Stimulated activated CD8-positive, alpha-beta memory T cell treated with anti-CD3 and anti-CD28 coated beads, Interleukin-12 subunit alpha, Interleukin-12 subunit beta, amount 100 ng/mL, for 4 hours (primary cell): Measurements from ENCODE around the gene PITPNM3.
"Not testable (repeated sequence)": the region's sequence is repeated elsewhere in the genome, so short reads cannot be mapped to it uniquely, and the experiment has no call there.

Experiments used
- DNase-seq: peaks from one replicate; pipeline ENCODE4 v3.0.0-alpha.2; 2020; ENCODE audit warnings: low read depth

PITPNM3 gene

DNA sequence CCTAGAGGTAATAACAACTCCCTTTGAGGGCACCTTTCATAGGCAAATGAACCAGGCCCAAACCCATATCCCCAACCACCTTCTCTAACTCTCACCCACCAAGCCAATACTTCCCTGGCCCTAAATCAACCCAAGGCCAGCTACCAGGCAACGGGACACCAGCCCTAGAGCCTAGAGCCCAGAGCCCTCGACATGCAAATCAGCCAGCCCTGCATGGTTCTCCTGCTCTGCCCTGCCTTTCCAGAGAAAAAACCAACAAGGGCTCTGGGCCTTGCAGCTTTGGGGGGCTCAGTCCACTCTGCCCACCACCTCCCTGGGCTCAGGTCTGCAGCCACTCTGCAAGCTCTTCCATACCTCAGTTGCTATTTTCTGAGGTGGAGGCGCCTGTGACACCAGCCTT is 55.0 kb downstream of the PITPNM3 start:
- no peak for DNase-seq

DNA sequence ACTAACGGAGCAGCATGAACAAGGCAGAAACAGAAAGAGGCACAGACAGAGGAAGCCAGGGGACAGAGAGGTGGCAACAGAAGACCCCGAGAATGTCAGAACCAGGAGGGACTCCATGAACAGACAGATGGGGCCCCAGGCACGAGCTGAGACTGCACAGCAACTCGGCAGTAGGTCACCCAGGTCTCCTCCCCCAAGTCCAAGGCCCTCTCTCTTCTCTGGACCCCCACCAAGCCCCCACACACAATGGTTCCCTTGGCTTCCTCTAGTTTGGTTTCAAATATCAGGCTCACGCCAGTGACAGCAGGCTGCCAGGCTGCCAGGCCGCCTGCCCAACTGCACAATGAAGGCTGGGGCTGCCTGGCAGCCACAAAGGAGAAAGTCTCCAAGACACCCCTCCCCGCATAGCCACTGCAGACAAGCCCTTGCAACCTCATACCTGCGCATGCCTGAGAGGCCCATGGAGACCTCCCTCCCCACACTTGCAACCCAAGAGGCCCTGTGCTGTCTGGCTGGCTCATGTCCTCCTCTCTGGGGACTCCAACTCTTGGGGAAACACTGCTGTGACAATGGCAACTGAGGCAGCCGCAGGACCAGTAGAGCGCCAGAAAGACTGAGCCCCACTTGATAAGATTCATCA is 57.3 kb downstream of the PITPNM3 start:
- DNase-seq, result no peak

DNA sequence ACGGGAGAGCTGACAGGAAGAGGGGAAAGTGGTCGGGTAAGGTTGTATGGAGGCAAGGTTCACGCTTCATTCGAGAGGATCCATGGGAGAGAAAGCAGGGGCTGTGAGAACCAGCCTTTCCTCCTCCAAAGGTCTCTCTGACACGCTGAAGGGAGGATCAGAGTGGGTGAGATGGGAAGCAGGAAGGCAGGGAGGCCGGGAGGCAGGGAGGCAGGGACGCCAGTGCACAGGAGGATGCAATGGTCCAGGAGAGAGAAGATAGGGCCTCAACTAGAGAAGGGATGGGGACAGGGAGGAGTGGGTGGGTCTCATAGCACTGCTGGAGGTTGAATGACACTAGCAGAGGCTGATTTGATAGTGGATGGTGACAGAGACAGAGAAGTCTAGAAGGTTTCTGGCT is 58.0 kb downstream of the PITPNM3 start:
- DNase-seq, result no peak

DNA sequence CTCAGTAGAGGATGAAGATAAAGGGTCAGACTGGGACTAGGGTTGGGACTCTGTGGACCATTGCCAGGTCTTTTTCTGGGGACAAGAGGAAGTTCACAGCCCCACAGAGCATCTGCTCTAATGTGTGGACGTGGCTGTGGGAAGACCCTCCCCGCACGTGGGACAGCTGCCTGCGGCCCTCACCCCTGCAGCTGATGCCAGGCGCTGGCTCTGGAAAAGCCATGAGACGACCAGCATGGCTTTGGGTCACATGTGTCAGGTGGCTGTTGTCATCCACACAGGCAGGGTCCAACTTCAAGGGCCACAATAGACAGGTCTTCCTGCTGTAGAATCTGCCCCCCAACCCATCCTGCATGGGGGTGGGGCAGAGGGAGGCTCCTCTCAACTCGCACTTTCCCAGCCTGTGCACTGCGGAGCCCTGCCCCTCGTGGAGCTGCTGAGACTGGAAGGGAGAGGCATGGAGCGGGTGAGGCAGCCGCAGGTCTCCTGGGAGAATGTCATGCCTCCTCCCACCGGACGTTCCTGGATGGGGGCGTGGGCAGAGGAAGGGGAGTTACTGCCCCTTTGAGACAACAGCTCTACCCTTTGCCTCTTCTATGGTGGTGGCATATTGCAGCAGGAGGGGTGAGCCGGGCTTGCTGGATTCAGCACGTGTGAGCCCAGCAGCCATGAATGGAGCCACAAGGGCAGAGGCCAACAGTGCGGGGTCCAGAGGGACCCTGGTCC is 58.7 kb downstream of the PITPNM3 start:
- no peak for DNase-seq

DNA sequence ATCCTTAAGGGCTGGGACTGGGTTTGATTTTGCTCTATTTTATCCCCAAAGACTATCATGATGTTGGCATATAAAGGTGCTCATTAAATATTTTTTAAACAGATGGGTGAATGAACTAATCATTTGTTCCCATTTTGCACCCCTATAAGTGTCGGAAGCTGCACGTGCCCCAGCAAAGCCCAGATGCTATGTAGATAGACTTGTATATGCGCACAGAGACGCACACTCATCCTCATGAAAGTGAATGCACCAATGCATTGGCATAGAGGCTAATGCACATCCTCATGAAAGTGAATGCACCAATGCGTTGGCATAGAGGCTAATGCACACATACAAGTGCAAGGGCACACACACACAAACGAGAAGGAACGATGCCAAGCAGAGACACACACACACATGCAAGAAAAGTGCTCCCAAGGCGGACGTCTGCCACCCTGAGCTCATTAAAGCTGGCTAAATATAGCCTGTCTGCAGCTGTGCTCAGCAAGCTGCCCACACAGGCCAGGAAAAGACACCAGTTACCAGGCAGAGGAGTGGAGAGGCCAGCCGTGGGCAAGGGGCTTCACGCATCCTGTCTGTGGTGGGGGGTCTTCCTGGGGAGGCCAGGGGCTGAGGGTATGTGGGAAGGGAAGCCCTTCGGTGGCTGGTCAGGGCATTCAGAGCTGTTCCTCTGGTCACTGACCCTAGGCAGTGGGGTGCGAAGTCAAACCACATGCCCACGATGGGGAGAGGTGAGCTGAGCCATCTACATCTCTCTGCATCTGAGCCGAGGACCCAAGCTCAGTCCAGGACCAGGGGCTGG is 59.5 kb downstream of the PITPNM3 start:
- no peak for DNase-seq

DNA sequence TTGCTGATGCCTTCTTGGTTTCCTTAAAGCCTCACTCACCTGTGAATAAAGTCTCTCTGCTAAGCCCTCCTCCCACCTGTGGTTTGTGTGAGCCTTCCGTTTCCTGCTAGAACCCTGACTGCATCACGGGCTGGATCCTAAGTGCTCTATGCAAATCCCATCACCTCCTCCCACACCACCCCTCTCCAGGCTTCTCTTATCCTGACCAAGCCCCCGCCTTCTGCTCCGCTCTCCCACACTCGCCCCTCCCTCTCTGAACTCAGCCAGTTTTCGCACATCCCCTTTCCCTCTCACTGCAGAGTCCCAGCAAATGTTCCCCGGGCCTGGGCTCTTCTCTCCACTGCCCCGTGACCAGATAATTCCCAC is 60.3 kb downstream of the PITPNM3 start:
- DNase-seq, result no peak

DNA sequence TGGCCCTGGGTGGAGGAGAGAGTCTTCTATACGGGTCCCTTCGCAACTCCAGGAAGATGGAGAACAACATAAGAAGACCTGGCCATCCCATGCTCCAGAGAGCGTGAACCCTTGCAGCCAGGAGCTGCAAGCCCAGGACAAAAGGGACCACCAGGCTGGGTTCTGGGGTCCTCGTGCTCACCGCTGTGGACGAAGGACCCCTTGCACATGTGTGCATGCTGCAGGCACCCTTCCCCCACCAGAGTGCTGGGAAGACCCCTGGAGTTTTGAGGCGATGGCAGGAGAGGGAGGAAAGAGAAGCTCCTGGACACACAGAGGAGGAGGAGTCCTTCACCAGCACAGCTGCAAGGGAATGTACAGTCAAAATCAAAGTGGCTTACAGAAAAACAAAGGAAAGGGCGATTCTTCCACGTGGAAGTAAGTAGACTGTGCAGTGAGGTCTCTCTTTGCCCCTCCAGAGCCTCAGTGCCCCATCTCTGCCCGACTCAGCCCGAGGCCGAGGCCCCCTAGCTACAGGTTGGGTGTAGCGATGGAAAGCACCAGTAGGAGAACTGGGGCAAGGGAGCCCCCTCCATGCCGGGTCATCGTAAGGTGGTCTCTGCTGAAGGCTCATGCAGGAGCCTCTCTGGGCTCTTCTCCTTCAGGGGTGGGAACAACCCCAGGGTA is 60.8 kb downstream of the PITPNM3 start:
- DNase-seq, result no peak

DNA sequence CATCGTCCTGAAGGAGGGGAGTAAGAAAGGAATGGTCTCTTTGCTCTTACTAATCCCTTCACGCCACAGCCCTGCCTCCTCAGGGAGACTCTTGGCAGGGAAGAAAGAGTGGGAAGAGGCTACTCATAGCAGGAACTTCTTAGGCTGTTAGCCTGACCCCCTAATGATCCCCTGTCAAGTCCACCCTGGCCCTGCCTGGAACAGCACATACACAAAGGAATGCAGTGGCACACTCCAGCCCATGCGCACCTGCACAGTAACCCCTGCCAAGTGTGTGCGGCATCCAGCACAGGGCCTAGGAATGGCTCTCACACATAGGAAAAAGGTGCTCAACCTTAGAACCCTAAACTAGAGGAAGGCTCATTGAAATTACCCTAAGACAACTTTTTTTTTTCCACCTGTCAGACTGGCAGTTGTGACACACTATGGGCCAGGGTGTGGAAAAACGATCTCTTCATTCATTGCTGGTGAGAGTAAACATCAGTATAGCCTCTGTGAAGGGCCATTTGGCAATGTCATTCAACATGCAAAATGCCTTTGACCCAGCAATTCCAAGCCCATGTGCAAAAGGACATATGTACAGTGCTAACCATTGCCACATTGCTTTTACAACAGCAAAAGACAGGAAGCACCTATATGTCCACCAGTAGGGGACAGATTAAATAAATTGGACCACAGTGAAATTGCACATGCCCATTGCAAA is 62.0 kb downstream of the PITPNM3 start:
- DNase-seq, result no peak

DNA sequence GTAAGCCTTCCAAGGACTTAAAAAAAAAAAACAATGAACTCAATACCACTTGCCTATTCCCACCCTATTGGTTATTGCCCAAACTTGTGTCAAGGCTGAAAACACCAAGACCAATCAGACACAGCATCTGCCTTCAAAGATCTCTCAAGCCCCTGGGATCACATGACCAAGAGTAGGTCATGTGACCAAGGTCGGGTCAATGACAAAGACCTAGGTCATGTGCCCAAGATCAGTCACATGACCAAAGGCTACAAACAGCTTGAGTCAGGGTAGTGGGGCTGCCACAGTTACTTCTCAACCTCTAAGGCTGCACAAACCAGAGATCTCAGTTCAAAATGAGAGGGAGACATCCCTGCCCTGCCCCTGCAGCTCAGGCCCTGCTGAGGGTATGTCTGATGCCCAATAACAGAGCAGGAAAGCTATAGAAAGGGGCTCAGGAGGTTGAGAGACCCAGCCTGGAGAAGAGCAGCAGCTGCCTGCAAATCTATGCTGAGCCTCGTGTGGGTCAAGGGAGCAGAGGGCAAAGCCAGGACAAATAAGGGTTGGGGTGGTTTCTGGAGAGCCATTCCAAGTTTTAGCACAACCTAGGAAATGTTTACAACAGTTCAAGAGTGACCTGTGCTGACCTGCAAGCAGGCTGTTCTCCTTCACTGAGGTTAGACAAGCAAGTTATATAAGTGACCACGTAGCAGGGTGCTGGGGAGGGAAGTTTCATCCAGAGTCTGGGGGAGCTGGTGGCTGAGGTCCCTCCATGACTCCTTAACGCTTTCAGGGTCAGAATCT is 63.3 kb downstream of the PITPNM3 start:
- DNase-seq, result no peak

DNA sequence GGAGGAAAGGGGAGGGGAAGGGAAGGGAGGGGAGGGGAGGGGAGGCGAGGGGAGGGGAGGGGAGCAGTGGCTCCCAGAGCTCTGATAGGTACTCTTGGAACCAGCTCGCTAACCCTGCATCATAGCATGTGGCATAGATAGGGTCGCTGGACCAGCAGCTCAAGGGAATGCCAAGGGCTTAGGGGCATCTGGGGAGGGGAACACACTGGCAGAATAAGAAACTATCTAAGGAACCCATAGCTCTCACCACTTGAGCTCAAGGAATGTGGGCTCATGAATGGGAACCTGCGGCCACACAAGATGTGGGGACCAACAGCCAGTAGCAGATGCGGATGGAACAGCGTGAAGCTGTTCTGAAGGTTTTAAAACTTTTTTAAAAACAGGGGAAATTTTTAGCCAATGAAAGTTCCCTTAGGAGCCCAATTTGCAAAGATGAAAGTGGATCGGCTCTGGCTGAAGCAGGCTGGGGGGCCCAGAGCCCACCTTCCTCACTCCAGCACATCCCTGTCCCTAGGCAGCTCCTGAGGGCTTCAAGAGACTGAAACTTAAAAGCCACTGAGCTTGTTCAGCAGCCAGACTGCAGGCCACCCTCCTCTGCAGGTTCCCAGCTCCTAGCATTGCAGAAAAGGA is 65.2 kb downstream of the PITPNM3 start:
- DNase-seq, result no peak

DNA sequence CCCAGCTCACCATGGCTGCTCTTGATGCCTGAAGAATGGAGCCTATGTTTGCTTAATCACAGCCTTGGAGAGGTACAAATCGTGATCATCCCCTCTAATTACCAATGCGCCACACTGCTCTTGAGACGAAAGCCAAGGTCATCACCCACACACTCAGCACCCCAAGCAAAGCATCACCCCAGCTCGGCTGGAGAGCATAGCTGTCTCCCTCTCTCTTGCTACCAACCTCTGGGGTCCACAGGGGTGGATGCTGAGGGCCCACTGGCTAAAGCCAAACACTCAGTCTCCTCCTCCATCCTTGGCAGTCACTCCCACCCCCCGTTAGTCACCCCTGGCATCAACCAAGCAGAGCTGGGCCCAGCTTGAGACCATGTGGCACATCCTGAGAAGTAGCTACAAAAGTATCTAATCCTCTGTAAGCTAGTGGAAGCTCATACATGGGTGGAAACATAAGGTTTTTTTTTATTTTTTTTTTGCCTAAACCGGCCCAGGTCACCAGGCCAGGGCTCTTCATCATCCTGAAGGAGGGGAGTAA is 67.3 kb downstream of the PITPNM3 start:
- DNase-seq, result no peak

DNA sequence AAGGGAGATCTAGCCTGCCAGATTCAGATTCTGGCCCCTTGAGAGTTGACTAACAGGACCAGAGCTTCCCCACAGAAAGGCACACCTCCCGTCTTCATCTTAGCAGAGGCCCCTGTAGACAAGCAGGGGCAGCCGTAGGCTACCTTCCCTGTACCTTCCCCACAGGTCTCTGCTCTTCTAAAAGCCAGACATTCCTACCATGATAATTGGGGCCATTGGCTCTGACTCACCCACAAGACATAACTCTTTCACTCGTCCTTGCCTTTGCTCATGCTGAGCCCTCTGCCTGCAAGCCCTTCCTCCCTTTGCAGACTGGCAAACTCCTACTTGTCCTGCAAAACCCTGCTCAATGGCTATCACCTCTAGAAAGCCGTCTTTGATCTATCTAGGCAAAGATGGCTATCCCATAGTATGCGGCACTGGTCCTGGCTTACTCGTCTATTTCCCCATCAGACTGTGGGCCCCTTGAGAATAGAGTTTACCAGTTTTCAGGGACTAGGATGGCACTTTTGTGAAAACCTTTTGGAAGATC is 68.3 kb downstream of the PITPNM3 start:
- no peak for DNase-seq

DNA sequence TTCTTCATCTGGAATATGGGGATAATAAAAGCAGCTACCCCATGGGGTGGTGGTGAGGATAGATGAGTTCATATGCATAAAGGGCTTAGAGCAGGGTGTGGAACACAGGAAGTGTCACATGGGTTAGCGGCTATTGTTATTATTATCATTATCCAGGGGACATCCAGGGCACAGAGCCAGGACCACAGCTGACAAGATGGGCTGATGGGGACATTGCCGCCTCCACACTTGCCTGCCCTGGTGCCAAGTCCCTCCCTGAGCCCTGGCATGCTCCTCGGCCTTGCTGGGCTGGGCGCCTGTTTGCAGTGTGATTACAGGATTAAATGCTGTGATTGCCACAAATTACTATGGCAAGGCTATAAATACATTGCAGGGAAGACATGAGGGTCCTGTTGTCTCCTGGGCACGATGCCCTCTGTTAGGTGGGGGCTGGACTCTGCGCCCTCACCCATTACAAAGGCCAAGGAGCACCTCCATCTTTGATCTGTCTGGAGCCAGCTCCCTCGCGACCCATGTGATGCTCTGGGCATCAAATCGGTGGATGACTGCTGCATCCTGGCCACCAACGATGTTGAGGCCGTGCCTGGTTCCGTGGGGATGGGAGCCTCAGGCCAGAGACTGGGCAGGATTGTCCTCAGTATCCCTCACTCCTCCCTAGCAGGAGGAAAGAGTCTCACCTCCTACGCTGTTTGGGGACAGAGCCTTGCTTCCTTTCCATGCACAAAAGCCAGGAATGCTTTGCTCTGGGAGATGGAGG is 68.9 kb downstream of the PITPNM3 start:
- DNase-seq, result no peak

DNA sequence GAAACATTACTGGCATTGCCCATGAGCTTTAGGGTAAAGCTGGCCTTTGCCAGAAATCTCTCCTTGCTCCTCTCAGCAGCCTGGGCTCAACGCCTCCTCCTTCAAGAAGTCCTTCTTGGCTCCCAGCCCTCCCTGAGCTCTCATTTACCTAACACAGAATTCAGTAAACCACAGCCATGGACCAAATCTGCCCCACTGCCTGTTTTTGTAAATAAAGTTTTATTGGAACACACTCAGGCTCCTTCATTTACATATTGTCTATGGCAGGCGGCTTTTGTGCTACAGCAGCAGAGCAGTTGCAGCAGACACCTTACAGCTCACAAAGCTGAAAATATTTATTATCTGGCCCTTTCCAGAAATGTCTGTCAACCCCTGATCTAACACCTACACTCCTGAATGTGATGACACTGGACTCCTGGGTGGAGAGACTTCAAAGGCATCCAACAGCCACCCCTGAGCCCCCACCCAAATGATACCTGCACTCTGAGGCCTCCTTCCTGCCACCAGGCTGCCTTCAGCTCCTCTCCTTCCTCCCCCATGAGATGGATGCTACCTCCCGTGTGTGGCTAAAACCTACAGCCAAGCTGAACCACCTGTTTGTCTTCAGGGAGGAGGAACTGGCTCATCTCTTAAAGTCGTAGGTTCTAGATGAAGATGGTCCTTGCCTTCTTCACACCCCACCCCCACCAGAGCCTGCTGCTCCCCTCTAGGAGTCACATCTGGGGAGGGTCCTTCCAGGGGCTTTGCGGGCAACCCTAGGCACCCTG is 70.5 kb downstream of the PITPNM3 start:
- no peak for DNase-seq

DNA sequence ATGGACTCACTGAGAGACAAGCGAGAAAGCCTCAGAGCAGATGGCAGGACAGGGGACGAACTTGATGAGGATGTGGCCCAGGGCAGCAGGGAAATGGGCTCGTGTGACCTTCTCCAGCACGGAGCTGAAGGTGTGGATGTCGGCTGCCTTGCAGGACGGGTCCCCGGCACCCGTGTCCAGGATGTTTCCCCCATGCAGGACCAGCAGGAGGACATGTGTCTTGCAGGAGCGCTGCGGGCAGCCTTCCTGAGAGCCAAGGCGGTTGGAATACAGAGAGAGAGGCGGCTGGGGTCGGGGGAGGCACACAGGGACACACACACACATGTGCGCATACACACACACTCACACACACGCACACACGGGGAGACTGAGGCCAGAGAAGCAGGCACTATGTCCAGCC is 72.8 kb downstream of the PITPNM3 start:
- DNase-seq, result no peak

DNA sequence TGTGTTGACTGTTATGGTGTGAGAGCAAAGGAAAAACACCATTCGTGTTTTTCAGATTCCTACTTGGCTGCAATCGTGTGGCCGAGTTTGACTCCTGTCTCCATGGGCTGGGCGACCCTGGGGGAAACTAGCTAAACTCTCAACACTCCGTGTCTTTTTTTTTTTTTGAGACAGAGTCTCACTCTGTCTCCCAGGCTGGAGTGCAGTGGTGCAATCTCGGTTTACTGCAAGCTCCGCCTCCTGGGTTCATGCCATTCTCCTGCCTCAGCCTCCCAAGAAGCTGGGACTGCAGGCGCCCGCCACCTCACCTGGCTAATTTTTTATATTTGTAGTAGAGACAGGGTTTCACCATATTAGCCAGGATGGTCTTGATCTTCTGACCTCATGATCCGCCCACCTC is 73.6 kb downstream of the PITPNM3 start:
- not testable (repeated sequence) for DNase-seq

DNA sequence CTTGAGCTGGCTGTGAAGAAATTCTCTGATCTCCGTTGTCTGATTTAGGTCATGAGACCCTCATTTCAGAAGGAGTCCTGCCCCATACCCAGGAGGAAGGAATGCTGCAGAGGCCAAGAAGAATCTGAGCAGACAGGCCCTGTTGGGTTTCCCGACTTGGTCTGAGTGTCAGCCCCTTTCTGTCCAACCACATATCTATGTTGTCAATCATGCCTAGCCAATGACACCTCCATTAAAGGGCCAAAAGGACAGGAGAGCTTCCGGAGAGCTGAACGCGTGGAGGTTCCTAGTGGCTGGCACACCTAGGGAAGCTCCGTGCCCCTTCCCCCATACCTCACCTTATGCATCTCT is 74.3 kb downstream of the PITPNM3 start:
- no peak for DNase-seq

DNA sequence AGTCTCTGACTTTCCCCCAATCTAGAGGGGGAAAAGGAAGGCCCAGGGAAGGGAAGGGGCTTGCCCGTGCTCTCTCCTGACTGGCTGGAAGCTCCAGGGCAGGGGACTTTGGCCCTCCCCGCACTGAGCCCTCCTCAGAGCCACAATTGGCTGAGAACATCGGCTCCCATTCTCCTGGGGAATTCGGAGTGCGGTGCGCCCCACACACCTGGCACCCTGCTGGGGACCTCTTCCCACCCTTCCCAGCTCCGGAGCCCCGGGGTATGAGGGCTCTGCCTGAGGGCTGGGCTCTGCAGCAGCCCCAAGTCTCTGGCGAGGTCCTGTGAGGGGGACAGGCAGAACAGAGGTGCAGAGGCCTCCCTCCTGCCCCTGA is 76.1 kb downstream of the PITPNM3 start:
- DNase-seq, result no peak
